ENCODE data around the gene INTS14. TPM values are rescaled to one million over a fixed set of nuclear protein-coding genes. Genes with fewer than 3 reads are reported as not detected.

INTS14 gene
- total and polyA plus RNA-seq, 9 of the 15 experiments (the other 6 are each of a cell fraction or from before 2014, with no cell fraction given) = 30.5 to 92.4 (median 46.5) TPM

GRCh38 chr15:65551183-65551582 lies 59.7 kb downstream of the INTS14 start (continued):
- peak; percentile 4; the same call in 1 of the 2 replicates for TF ChIP-seq TOE1 (IDR thresholded peaks at IDR 0.05; ENCODE audit: borderline replicate concordance)
- no peak for TF ChIP-seq TOE1 (CRISPR knock-in tag; IDR thresholded peaks at IDR 0.05; ENCODE audit: borderline replicate concordance, low read depth)
- TF ChIP-seq ZNF134 (CRISPR knock-in tag; conservative IDR thresholded peaks at IDR 0.05) = no peak
- TF ChIP-seq ZMIZ1 (IDR thresholded peaks at IDR 0.05; ENCODE audit: low read depth in 2 of 2, low read length in 2 of 2) = peak in 1 of 2 experiments; percentile 29; a peak in 1 of 4 replicates
- peak; percentile 55 to 65; a peak in 2 of 4 replicates for TF ChIP-seq TRIM24 (IDR thresholded peaks at IDR 0.05)
- peak; percentile 91 for TF ChIP-seq MAFG (tag; conservative IDR thresholded peaks at IDR 0.05)
- TF ChIP-seq CHAMP1 (IDR thresholded peaks at IDR 0.05) = 0 out of 2 replicates have a peak, but pooled peaks have one; percentile 55
- TF ChIP-seq PML (IDR thresholded peaks at IDR 0.05; ENCODE audit: low read length) = peak; percentile 52; the same call in 1 of the 2 replicates
